ENCODE data around the gene CHMP5. TPM values are rescaled to one million over a fixed set of nuclear protein-coding genes. Genes with fewer than 3 reads are reported as not detected.

The CHMP5 gene
- total RNA-seq, 1 experiment from 2014 or later = 47.6 TPM

GRCh38 chr9:33255471-33255870 lies 9.4 kb upstream of the CHMP5 start:
- Mint-ChIP-seq H3K4me3 (no peak overlapping the region), H3K9me3 (no peaks in the 10 kb centered on the region; a peak in 1 of 5 replicates)
- no peaks in the 10 kb centered on the region for H3K27me3 ChIP-seq (ENCODE audit: insufficient read depth, low read length)

More at GRCh38 chr9:33255471-33255870, 9.4 kb upstream of the CHMP5 start:
- no peak overlapping the region for H2BK15ac ChIP-seq (ENCODE audit: low read depth, low read length)
- H3K4me1 ChIP-seq (ENCODE audit: insufficient read depth, low read length) = no peaks in the 10 kb centered on the region
- H3K4me1 Mint-ChIP-seq = no peaks in the 10 kb centered on the region
- H3K14ac ChIP-seq (ENCODE audit: insufficient read depth, low read length) = no peak overlapping the region
- H3K4me2 ChIP-seq (ENCODE audit: insufficient read depth, insufficient read length, low read length) = no peak overlapping the region
- no peak overlapping the region for H2BK120ac ChIP-seq (ENCODE audit: low read depth, low read length, poor library complexity, severe bottlenecking)
- H3K79me2 ChIP-seq (ENCODE audit: insufficient read depth, low read length) = no peaks in the 10 kb centered on the region
- no peak overlapping the region for H3K23ac ChIP-seq (ENCODE audit: insufficient read length, low read depth, low read length)
- no peaks in the 10 kb centered on the region for H4K20me1 ChIP-seq (ENCODE audit: control insufficient read depth, insufficient read depth, insufficient read length)
- H3K4ac ChIP-seq (ENCODE audit: low read depth, low read length) = no peak overlapping the region
- H2AFZ ChIP-seq (ENCODE audit: low read length) = no peak overlapping the region
- H3K27me3 Mint-ChIP-seq (ENCODE audit: low read depth) = no peaks in the 10 kb centered on the region
- H3K36me3 Mint-ChIP-seq (ENCODE audit: insufficient read depth in 1 of 3, low read depth in 3 of 3) = peaks cover 49 to 79% (median 62%) of the 10 kb centered on the region in 3 experiments
- H3K79me1 ChIP-seq (ENCODE audit: insufficient read depth, low read depth, low read length, poor library complexity, severe bottlenecking) = no peaks in the 10 kb centered on the region
- no peak overlapping the region for H2BK5ac ChIP-seq (ENCODE audit: insufficient read length, low read length)
- H3K18ac ChIP-seq (ENCODE audit: insufficient read length, low read depth, low read length) = no peak overlapping the region
- TF ChIP-seq CTCF (conservative IDR thresholded peaks at IDR 0.05) = no peak
- no peak overlapping the region for H3K27ac ChIP-seq (ENCODE audit: insufficient read length, low read depth, low read length)
- H3K9ac ChIP-seq (ENCODE audit: extremely low read depth, insufficient read length, low read length) = no peak overlapping the region
- H3T11ph ChIP-seq (ENCODE audit: low read length) = no peak overlapping the region
- no peaks in the 10 kb centered on the region for H3K23me2 ChIP-seq (ENCODE audit: insufficient read length, low read depth, low read length, poor library complexity, severe bottlenecking)
- H4K5ac ChIP-seq (ENCODE audit: insufficient read length, low read depth, low read length) = no peak overlapping the region
- no peaks in the 10 kb centered on the region for H3K9me3 ChIP-seq (ENCODE audit: control insufficient read depth, low read depth, low read length)
- no peak overlapping the region for H3K27ac Mint-ChIP-seq
- H4K8ac ChIP-seq (replicated peaks; ENCODE audit: insufficient read length, low read depth, low read length) = no peak overlapping the region
- H3K56ac ChIP-seq (ENCODE audit: insufficient read length, low read depth, low read length) = no peak overlapping the region
- H2BK20ac ChIP-seq (ENCODE audit: low read depth, low read length, poor library complexity, severe bottlenecking) = no peak overlapping the region
- WGBS (ENCODE audit: extremely low coverage, insufficient read length, low lambda C conversion rate) = 100% methylated on average over 1 of the region's 4 CpGs
- no peak overlapping the region for H2BK12ac ChIP-seq (ENCODE audit: insufficient read length, low read depth, low read length)
- no peak overlapping the region for H2AK5ac ChIP-seq (ENCODE audit: insufficient read length, low read length)
- no peak overlapping the region for H4K91ac ChIP-seq (ENCODE audit: insufficient read length, low read depth, low read length)
- DNase-seq = no peak

All from H9 (cell line).